Natural killer cell (primary cell): ENCODE measurements around the gene C2orf81. TPM values are rescaled to one million over a fixed set of nuclear protein-coding genes. Genes with fewer than 3 reads are reported as not detected.
A peak's percentile ranks its signal among the peaks of the same experiment; 100 is the strongest.

ENCODE experiments used
- ATAC-seq, 3 donors: fragments of 150-1000 bp in 2 of 3; fragments of 200-7000 bp in 1 of 3; cut with Tn5 transposase; 1 replicate in 1 of 3; 2 replicates in 2 of 3; pipeline ENCODE4 v1.10.0; 2021; ENCODE audit warnings: mild to moderate bottlenecking in 2 of 3, moderate library complexity in 2 of 3
- DNase-seq, 2 donors: peaks; one replicate each; pipeline versions ENCODE4 v3.0.0 to v3.0.0-alpha.2; 2013 to 2021; ENCODE audit warnings: mixed read lengths in 1 of 2
- H3K27ac ChIP-seq: one replicate; pipeline ENCODE4 v1.5.1; 2013; ENCODE audit warnings: mild to moderate bottlenecking, low read length
- H3K27me3 ChIP-seq: one replicate; pipeline ENCODE4 v1.6.1; 2013; ENCODE audit warnings: low read length; ENCODE audit not compliant: control insufficient read depth, insufficient read depth
- H3K36me3 ChIP-seq: one replicate; pipeline ENCODE4 v1.6.1; 2013; ENCODE audit warnings: low read length; ENCODE audit not compliant: control insufficient read depth, insufficient read depth
- H3K4me1 ChIP-seq: one replicate; pipeline ENCODE4 v1.6.1; 2013; ENCODE audit warnings: low read length; ENCODE audit not compliant: control insufficient read depth, insufficient read depth
- H3K4me3 ChIP-seq: one replicate; pipeline ENCODE4 v1.5.1; 2013; ENCODE audit warnings: low read length
- H3K9me3 ChIP-seq: one replicate; pipeline ENCODE4 v1.6.1; 2013; ENCODE audit warnings: low read length; ENCODE audit not compliant: control insufficient read depth, insufficient read depth
- H3K27ac Mint-ChIP-seq, 2 donors: one replicate each; pipeline ENCODE4 v1.8.0; 2022; ENCODE audit warnings: mild to moderate bottlenecking in 2 of 2, mixed read lengths in 2 of 2, moderate library complexity in 1 of 2
- H3K27me3 Mint-ChIP-seq, 2 donors: one replicate each; pipeline ENCODE4 v1.8.0; 2022; ENCODE audit warnings: low read depth in 2 of 2, mixed read lengths in 2 of 2
- H3K36me3 Mint-ChIP-seq: one replicate; pipeline ENCODE4 v1.8.0; 2022; ENCODE audit warnings: mixed read lengths
- H3K4me1 Mint-ChIP-seq, 2 donors: one replicate each; pipeline ENCODE4 v1.8.0; 2022; ENCODE audit warnings: mixed read lengths in 2 of 2
- H3K4me3 Mint-ChIP-seq: one replicate; pipeline ENCODE4 v1.8.0; 2022; ENCODE audit warnings: mild to moderate bottlenecking, moderate library complexity, mixed read lengths
- H3K9me3 Mint-ChIP-seq, 2 donors: one replicate each; pipeline ENCODE4 v1.8.0; 2022; ENCODE audit warnings: mixed read lengths in 2 of 2
- CTCF ChIP-seq: fragments of 200-600 bp; IDR thresholded peaks from one replicate; pipeline ENCODE4 v1.8.0; 2022; ENCODE audit warnings: antibody characterized with exemption
- WGBS: methylation state at CpG from one replicate; pipeline ENCODE4 v1.1.7; 2013; ENCODE audit warnings: missing lambda C conversion rate; ENCODE audit not compliant: insufficient coverage; 5-methylcytosine and 5-hydroxymethylcytosine counted together
- intact Hi-C: fragments of 100-400 bp; cut with micrococcal nuclease; formaldehyde crosslinking; loops from one replicate; pipeline ENCODE4 v1.14.2; 2022
- total RNA-seq, 4 donors: library from RNA; stranded (reverse); fragments of 120-200 nt in 1 of 4; gene quantifications; one replicate each; pipeline versions ENCODE4 v1.2.3 to v1.2.4, GENCODE V29; 2013 to 2022

C2orf81 gene
- total RNA-seq, 3 donors from 2014 or later (not counting 1 experiment from before 2014, with no cell fraction given) = 1.7 to 3.2 (median 1.7) TPM

GRCh38 chr2:74457129-74457548 is 35.7 kb upstream of the C2orf81 start:
- H3K9me3 ChIP-seq = no peaks in the 10 kb centered on the region
- H3K36me3 ChIP-seq = peaks cover 3% of the 10 kb centered on the region
- intact Hi-C loops = loop anchor here (5.0 to 10.0 kb wide), 2 partner anchors 720 to 1222 kb away; partner anchors contain the start of genes CCT7, PRADC1 and TPRKB
- H3K36me3 Mint-ChIP-seq = no peaks in the 10 kb centered on the region
- under 1% methylated on average over 27 of the region's 27 CpGs for WGBS
- TF ChIP-seq CTCF = no peak
- H3K4me3 Mint-ChIP-seq = peak overlapping the region; percentile 98
- H3K27ac Mint-ChIP-seq = peak overlapping the region; percentile 98 to 99
- peaks cover 49% of the 10 kb centered on the region for H3K4me1 ChIP-seq
- ATAC-seq (no peak), DNase-seq (no peak)
- H3K4me3 ChIP-seq = peak overlapping the region; percentile 89
- H3K9me3 Mint-ChIP-seq = no peaks in the 10 kb centered on the region
- no peaks in the 10 kb centered on the region for H3K27me3 Mint-ChIP-seq
- no peaks in the 10 kb centered on the region for H3K27me3 ChIP-seq
- peaks cover 68 to 85% of the 10 kb centered on the region in 2 donors for H3K4me1 Mint-ChIP-seq
- peak overlapping the region; percentile 99 for H3K27ac ChIP-seq

GRCh38 chr2:74454654-74455511 is 33.5 kb upstream of the C2orf81 start, which contains the start of gene INO80B:
Gene INO80B (plus strand): TSS chr2:74455087. CDS start chr2:74455117, 30 bp downstream.
- intact Hi-C loops = loop anchor here (1.0 to 10.0 kb wide), 6 partner anchors 10 to 1220 kb away; partner anchors contain the start of genes AUP1, CCT7, HTRA2 and MOGS
- ATAC-seq (peak; percentile 47 to 70 (median 56)), DNase-seq (peak; percentile 97 to 100)
- H3K36me3 ChIP-seq = no peaks in the 10 kb centered on the region
- H3K9me3 Mint-ChIP-seq = no peaks in the 10 kb centered on the region
- peak within 1 kb of the TSS; percentile 98 for H3K4me3 Mint-ChIP-seq
- H3K27ac Mint-ChIP-seq = peak within 1 kb of the TSS; percentile 98 to 99
- peaks cover 69 to 71% of the 10 kb centered on the region in 2 donors for H3K4me1 Mint-ChIP-seq
- TF ChIP-seq CTCF = no peak
- H3K4me1 ChIP-seq = peaks cover 58% of the 10 kb centered on the region
- no peaks in the 10 kb centered on the region for H3K27me3 Mint-ChIP-seq
- no peaks in the 10 kb centered on the region for H3K9me3 ChIP-seq
- peak within 1 kb of the TSS; percentile 42 for H3K27ac ChIP-seq
- H3K27me3 ChIP-seq = no peaks in the 10 kb centered on the region
- H3K36me3 Mint-ChIP-seq = no peaks in the 10 kb centered on the region
- WGBS = under 1% methylated on average over 40 of the region's 40 CpGs
- H3K4me3 ChIP-seq = peak within 1 kb of the TSS; percentile 53

GRCh38 chr2:74450570-74451190 is 29.3 kb upstream of the C2orf81 start:
- Histone ChIP-seq H3K27me3 (no peaks in the 10 kb centered on the region), H3K27ac (no peak overlapping the region), H3K4me3 (no peak overlapping the region), H3K36me3 (no peaks in the 10 kb centered on the region), H3K4me1 (peaks cover 29% of the 10 kb centered on the region), H3K9me3 (no peaks in the 10 kb centered on the region)
- no peaks in the 10 kb centered on the region for H3K36me3 Mint-ChIP-seq
- TF ChIP-seq CTCF = no peak
- H3K27ac Mint-ChIP-seq = peak overlapping the region in 1 of 2 donors; percentile 99
- no peak overlapping the region for H3K4me3 Mint-ChIP-seq
- intact Hi-C loops = loop anchor here (5.0 to 10.0 kb wide), 2 partner anchors 58 to 1216 kb away; partner anchors contain the start of genes CCT7 and PRADC1
- H3K9me3 Mint-ChIP-seq = no peaks in the 10 kb centered on the region
- H3K27me3 Mint-ChIP-seq = no peaks in the 10 kb centered on the region
- 92% methylated on average over 3 of the region's 3 CpGs for WGBS
- ATAC-seq (no peak), DNase-seq (no peak)
- peaks cover 30% of the 10 kb centered on the region in 2 donors for H3K4me1 Mint-ChIP-seq
